ENCODE results near the gene NME4.
"Not testable (repeated sequence)": the region's sequence is repeated elsewhere in the genome, so short reads cannot be mapped to it uniquely, and the experiment has no call there.

DNA sequence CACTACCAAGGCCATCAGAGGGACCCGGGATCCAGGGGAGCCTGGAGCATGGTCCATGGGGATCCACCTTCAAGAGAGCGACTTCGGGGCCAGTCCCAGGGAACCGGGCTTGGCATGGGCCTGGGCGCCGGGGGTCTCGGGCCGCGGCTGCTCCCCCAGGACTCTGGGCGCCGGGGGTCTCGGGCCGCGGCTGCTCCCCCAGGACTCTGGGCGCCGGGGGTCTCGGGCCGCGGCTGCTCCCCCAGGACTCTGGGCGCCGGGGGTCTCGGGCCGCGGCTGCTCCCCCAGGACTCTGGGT, 34.3 kb upstream of the NME4 start:
- TF ChIP-seq FOSB (CRISPR knock-in tag; IDR thresholded peaks at IDR 0.05); MAFK (IDR thresholded peaks at IDR 0.05; ENCODE audit: partially characterized antibody); ZNF302 (CRISPR knock-in tag; IDR thresholded peaks at IDR 0.05); SMC3 (IDR thresholded peaks at IDR 0.05): not testable (repeated sequence)
- TF ChIP-seq, protein P1, sequence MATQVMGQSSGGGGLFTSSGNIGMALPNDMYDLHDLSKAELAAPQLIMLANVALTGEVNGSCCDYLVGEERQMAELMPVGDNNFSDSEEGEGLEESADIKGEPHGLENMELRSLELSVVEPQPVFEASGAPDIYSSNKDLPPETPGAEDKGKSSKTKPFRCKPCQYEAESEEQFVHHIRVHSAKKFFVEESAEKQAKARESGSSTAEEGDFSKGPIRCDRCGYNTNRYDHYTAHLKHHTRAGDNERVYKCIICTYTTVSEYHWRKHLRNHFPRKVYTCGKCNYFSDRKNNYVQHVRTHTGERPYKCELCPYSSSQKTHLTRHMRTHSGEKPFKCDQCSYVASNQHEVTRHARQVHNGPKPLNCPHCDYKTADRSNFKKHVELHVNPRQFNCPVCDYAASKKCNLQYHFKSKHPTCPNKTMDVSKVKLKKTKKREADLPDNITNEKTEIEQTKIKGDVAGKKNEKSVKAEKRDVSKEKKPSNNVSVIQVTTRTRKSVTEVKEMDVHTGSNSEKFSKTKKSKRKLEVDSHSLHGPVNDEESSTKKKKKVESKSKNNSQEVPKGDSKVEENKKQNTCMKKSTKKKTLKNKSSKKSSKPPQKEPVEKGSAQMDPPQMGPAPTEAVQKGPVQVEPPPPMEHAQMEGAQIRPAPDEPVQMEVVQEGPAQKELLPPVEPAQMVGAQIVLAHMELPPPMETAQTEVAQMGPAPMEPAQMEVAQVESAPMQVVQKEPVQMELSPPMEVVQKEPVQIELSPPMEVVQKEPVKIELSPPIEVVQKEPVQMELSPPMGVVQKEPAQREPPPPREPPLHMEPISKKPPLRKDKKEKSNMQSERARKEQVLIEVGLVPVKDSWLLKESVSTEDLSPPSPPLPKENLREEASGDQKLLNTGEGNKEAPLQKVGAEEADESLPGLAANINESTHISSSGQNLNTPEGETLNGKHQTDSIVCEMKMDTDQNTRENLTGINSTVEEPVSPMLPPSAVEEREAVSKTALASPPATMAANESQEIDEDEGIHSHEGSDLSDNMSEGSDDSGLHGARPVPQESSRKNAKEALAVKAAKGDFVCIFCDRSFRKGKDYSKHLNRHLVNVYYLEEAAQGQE (IDR thresholded peaks at IDR 0.05): not testable (repeated sequence)
- TF ChIP-seq, protein P2, sequence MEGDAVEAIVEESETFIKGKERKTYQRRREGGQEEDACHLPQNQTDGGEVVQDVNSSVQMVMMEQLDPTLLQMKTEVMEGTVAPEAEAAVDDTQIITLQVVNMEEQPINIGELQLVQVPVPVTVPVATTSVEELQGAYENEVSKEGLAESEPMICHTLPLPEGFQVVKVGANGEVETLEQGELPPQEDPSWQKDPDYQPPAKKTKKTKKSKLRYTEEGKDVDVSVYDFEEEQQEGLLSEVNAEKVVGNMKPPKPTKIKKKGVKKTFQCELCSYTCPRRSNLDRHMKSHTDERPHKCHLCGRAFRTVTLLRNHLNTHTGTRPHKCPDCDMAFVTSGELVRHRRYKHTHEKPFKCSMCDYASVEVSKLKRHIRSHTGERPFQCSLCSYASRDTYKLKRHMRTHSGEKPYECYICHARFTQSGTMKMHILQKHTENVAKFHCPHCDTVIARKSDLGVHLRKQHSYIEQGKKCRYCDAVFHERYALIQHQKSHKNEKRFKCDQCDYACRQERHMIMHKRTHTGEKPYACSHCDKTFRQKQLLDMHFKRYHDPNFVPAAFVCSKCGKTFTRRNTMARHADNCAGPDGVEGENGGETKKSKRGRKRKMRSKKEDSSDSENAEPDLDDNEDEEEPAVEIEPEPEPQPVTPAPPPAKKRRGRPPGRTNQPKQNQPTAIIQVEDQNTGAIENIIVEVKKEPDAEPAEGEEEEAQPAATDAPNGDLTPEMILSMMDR (IDR thresholded peaks at IDR 0.05): not testable (repeated sequence)
